K562 (cell line): ENCODE measurements around the gene KCTD16. TPM values are rescaled to one million over a fixed set of nuclear protein-coding genes. Genes with fewer than 3 reads are reported as not detected.

ENCODE experiments used
- ATAC-seq: fragments of 200-7000 bp; cut with Tn5 transposase; 3 replicates; pipeline ENCODE4 v1.9.1; 2020; ENCODE audit warnings: moderate library complexity
- BruUV-seq: library from RNA; stranded (reverse); fragments of 400-500 nt; replicated peaks from 2 replicates; lab custom pipeline; 2021; lab: Mats Ljungman, UMichigan
- CTCF ChIA-PET: fragments of 300-600 bp; formaldehyde crosslinking; extraction: SDS; loops from one replicate; lab custom pipeline; 2021; ENCODE audit warnings: low intra/inter-chr PET ratio; lab: Yijun Ruan, JAX
- POLR2A ChIA-PET: fragments of 300-600, 350-650 bp; sonication (Branson Sonifier 250); formaldehyde crosslinking; extraction: SDS; loops from one replicate; lab custom pipeline; 2021; ENCODE audit warnings: antibody characterized with exemption, inconsistent platforms; lab: Yijun Ruan, JAX
- DNase-seq, 4 experiments: peaks; one replicate each; pipeline versions ENCODE4 v3.0.0 to v3.0.0-alpha.2; 2011 to 2018; ENCODE audit warnings: low spot score in 3 of 4, mixed read lengths in 3 of 4; ENCODE audit errors: extremely low read depth in 1 of 4
- FAIRE-seq: peaks from 2 replicates; lab custom pipeline; 2011; peaks lifted over from hg19 to GRCh38; lab: Jason Lieb, UNC
- H2AFZ ChIP-seq: 2 replicates; pipeline ENCODE4 v1.6.0; 2011; ENCODE audit warnings: low read depth, low read length, control low read depth, inconsistent platforms
- H3K27ac ChIP-seq: fragments of 200-600 bp; 3 replicates; pipeline ENCODE4 v1.8.0; 2011; ENCODE audit warnings: low read depth, mild to moderate bottlenecking, control low read depth, inconsistent platforms, low read length, moderate library complexity, mixed read lengths; ENCODE audit errors: extremely low read depth
- H3K27me3 ChIP-seq, 2 experiments: fragments of 300-600 bp in 1 of 2; 2 replicates in 1 of 2; 3 replicates in 1 of 2; pipeline versions ENCODE4 v1.6.0 to v1.8.0; 2011; ENCODE audit warnings: inconsistent platforms in 2 of 2, low read length in 2 of 2, mild to moderate bottlenecking in 1 of 2, mixed read lengths in 1 of 2, moderate library complexity in 1 of 2; ENCODE audit not compliant: control insufficient read depth in 2 of 2, insufficient read depth in 2 of 2
- H3K36me3 ChIP-seq: fragments of 300-600 bp; 3 replicates; pipeline ENCODE4 v1.8.0; 2011; ENCODE audit warnings: mild to moderate bottlenecking, low read length, inconsistent platforms; ENCODE audit not compliant: control insufficient read depth, insufficient read depth
- H3K4me1 ChIP-seq, 2 experiments: fragments of 200-600 bp in 1 of 2; replicated peaks in 1 of 2; 2 replicates in 1 of 2; 3 replicates in 1 of 2; pipeline versions ENCODE4 v1.5.1 to v1.8.0; 2011; ENCODE audit warnings: inconsistent platforms in 2 of 2, low read length in 2 of 2, mild to moderate bottlenecking in 1 of 2, mixed read lengths in 1 of 2, moderate library complexity in 1 of 2; ENCODE audit not compliant: control insufficient read depth in 2 of 2, insufficient read depth in 2 of 2
- H3K4me2 ChIP-seq: 2 replicates; pipeline ENCODE4 v1.6.1; 2011; ENCODE audit warnings: low read length, control low read depth, inconsistent platforms, mixed read lengths; ENCODE audit not compliant: insufficient read depth
- H3K4me3 ChIP-seq: fragments of 200-600 bp; sonication (generic), shearing (Covaris generic); 2 replicates; pipeline ENCODE4 v1.5.1; 2016; ENCODE audit warnings: control low read depth, inconsistent platforms
- H3K79me2 ChIP-seq: fragments of 200-600 bp; 3 replicates; pipeline ENCODE4 v1.8.0; 2011; ENCODE audit warnings: low read length, inconsistent platforms; ENCODE audit not compliant: control insufficient read depth, insufficient read depth
- H3K9ac ChIP-seq, 2 experiments: 2 replicates each; pipeline versions ENCODE4 v1.6.0 to v1.6.1; 2011; ENCODE audit warnings: low read depth in 2 of 2, low read length in 2 of 2, control low read depth in 1 of 2, inconsistent platforms in 1 of 2, mild to moderate bottlenecking in 1 of 2, mixed read lengths in 1 of 2; ENCODE audit not compliant: insufficient read depth in 1 of 2
- H3K9me1 ChIP-seq: one replicate; pipeline ENCODE4 v1.6.0; 2011; ENCODE audit warnings: inconsistent platforms, mild to moderate bottlenecking, low read length, moderate library complexity; ENCODE audit not compliant: control insufficient read depth, insufficient read depth
- H3K9me3 ChIP-seq: replicated peaks from 2 replicates; pipeline ENCODE4 v1.5.1; 2011; ENCODE audit warnings: low read depth, low read length, inconsistent platforms; ENCODE audit not compliant: control insufficient read depth, insufficient read depth
- H4K20me1 ChIP-seq: replicated peaks from 2 replicates; pipeline ENCODE4 v1.6.1; 2011; ENCODE audit warnings: low read length, inconsistent platforms, mixed read lengths; ENCODE audit not compliant: control insufficient read depth, insufficient read depth
- EZH2 ChIP-seq: IDR thresholded peaks from 2 replicates; pipeline ENCODE4 v1.6.1; 2012; ENCODE audit warnings: low read depth, mild to moderate bottlenecking, inconsistent platforms, low read length, borderline replicate concordance
- MAFK ChIP-seq: IDR thresholded peaks from 2 replicates; pipeline ENCODE4 v1.6.1; 2011; ENCODE audit warnings: low read length, improper control_type of control experiment
- SFPQ ChIP-seq: fragments of 200-400 bp; formaldehyde crosslinking; IDR thresholded peaks from 2 replicates; pipeline ENCODE4 v1.6.1; 2017; ENCODE audit warnings: mild to moderate bottlenecking, low read depth, low read length, moderate library complexity
- SIN3B ChIP-seq: fragments of 450-650 bp; IDR thresholded peaks from 2 replicates; pipeline ENCODE4 v1.6.1; 2017; ENCODE audit warnings: low read depth, mild to moderate bottlenecking, moderate library complexity
- SP2 ChIP-seq: IDR thresholded peaks from 2 replicates; pipeline ENCODE4 v1.6.1; 2011; ENCODE audit warnings: mild to moderate bottlenecking, low read depth, low read length, moderate library complexity; ENCODE audit not compliant: poor library complexity, severe bottlenecking; ENCODE audit errors: extremely low read depth
- SPI1 ChIP-seq: IDR thresholded peaks from 2 replicates; pipeline ENCODE4 v1.6.1; 2011; ENCODE audit warnings: low read depth, low read length, control low read depth, borderline replicate concordance
- SRF ChIP-seq, 2 experiments: fragments of 250-450, 450-650 bp in 1 of 2; sonication (Bioruptor Pico) in 1 of 2; sonication (generic) in 1 of 2; formaldehyde crosslinking; IDR thresholded peaks; 2 replicates each; pipeline versions ENCODE4 v1.5.0 to v1.5.1; 2020 to 2022; ENCODE audit warnings: mild to moderate bottlenecking in 1 of 2, missing genetic modification reagents in 1 of 2
- ZNF41 ChIP-seq: fragments of 250-450 bp; sonication (Bioruptor Pico); conservative IDR thresholded peaks from 2 replicates; pipeline ENCODE4 v1.4.0; 2020; ENCODE audit warnings: mild to moderate bottlenecking
- ZNF655 ChIP-seq: fragments of 250-450 bp; sonication (Bioruptor Pico); IDR thresholded peaks from 2 replicates; pipeline ENCODE4 v1.5.0; 2021
- ZNF668 ChIP-seq: fragments of 250-450 bp; sonication (Bioruptor Pico); IDR thresholded peaks from 2 replicates; pipeline ENCODE4 v1.8.0; 2022; ENCODE audit warnings: mild to moderate bottlenecking, inconsistent platforms
- WGBS: fragments of 100-300 bp; shearing (Covaris generic); methylation state at CpG from one replicate; pipeline ENCODE4 v1.1.6; 2016; ENCODE audit warnings: low coverage, mixed read lengths; ENCODE audit not compliant: insufficient coverage; ENCODE audit errors: missing lambda C conversion rate; 5-methylcytosine and 5-hydroxymethylcytosine counted together
- in situ Hi-C: fragments of 300-500 bp; cut with MboI; formaldehyde crosslinking; loops from 4 replicates; pipeline ENCODE4 v1.15.0; 2018; ENCODE audit warnings: inconsistent platforms, mixed read lengths
- intact Hi-C: fragments of 100-400 bp; cut with micrococcal nuclease; formaldehyde crosslinking; loops from 2 replicates; pipeline ENCODE4 v1.14.2; 2022
- polyA plus RNA-seq, 8 experiments: library from polyadenylated mRNA; depleted of rRNA in 4 of 8; stranded (reverse) in 5 of 8; unstranded in 3 of 8; fragments of >200 nt; fragmentation: Nextera tagmentation in 2 of 8; fragmentation: Illumina TruSeq in 1 of 8; extraction: Ambion mirVana in 2 of 8; extraction: Trizol in 1 of 8; gene quantifications; 2 replicates each; pipeline versions ENCODE4 v1.2.1 to v1.2.3, GENCODE V29; 2011 to 2014; ENCODE audit warnings: inconsistent platforms in 1 of 8, missing spikeins in 1 of 8
- total RNA-seq, 7 experiments: library from RNA; depleted of rRNA in 6 of 7; stranded (reverse); fragments of >200 nt in 6 of 7; fragmentation: Illumina TruSeq in 2 of 7; extraction: Trizol in 2 of 7; gene quantifications; 2 replicates each; pipeline versions ENCODE4 v1.2.1 to v1.2.3, GENCODE V29; 2011 to 2021; ENCODE audit warnings: low replicate concordance in 1 of 7
- TF ChIP-seq, protein P1 (sequence below): fragments of 450-650 bp; formaldehyde crosslinking; IDR thresholded peaks from 2 replicates; pipeline ENCODE4 v1.4.0; 2022; ENCODE audit warnings: missing genetic modification characterization

The KCTD16 gene
- total and polyA plus RNA-seq, 9 of the 15 experiments (the other 6 are each of a cell fraction or from before 2014, with no cell fraction given), result 0.04 TPM; not detected in 8

GRCh38 chr5:144192661-144193060 lies 22.0 kb downstream of the KCTD16 start (continued):
- TF ChIP-seq, protein P1, sequence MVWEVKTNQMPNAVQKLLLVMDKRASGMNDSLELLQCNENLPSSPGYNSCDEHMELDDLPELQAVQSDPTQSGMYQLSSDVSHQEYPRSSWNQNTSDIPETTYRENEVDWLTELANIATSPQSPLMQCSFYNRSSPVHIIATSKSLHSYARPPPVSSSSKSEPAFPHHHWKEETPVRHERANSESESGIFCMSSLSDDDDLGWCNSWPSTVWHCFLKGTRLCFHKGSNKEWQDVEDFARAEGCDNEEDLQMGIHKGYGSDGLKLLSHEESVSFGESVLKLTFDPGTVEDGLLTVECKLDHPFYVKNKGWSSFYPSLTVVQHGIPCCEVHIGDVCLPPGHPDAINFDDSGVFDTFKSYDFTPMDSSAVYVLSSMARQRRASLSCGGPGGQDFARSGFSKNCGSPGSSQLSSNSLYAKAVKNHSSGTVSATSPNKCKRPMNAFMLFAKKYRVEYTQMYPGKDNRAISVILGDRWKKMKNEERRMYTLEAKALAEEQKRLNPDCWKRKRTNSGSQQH (CRISPR knock-in tag), result no peak
- TF ChIP-seq MAFK (no peak), SFPQ (no peak)
- TF ChIP-seq, all 486 proteins: peak for 0

DNA sequence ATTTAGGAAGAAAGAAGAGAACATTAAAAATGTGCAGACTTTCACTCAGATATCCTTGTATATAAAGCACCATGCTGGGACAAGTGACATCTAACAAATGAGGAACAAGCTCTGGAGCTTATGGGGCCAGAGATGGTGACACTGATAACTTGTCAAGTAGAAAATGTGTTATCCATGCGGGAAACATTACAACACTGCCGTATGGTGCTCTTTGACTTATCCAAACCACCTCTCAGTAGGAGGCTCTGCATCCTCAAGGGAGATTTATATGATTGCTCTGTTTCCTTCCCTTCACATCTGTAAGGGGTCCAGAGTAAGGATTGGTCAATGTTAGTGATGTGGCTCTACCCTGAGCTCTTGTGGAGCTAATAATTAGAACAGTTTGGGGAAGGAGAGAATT lies 23.5 kb downstream of the KCTD16 start:
- Histone ChIP-seq H2AFZ (no peak overlapping the region), H3K9me3 (no peaks in the 10 kb centered on the region), H3K79me2 (no peaks in the 10 kb centered on the region), H3K9me1 (no peaks in the 10 kb centered on the region), H3K4me1 (no peaks in the 10 kb centered on the region), H3K9ac (no peak overlapping the region), H3K27me3 (0 out of 5 replicates have a peak, but pooled peaks cover 0 to 3% of the 10 kb centered on the region in 2 experiments), H3K27ac (no peak overlapping the region), H3K36me3 (no peaks in the 10 kb centered on the region), H3K4me2 (no peak overlapping the region), H4K20me1 (no peaks in the 10 kb centered on the region), H3K4me3 (no peak overlapping the region)
- no peak for ATAC-seq
- intact Hi-C loops (no loop called here), in situ Hi-C loops (no loop called here)
- no TSS peak for BruUV-seq
- WGBS, result 5% methylated on average over 2 of the region's 2 CpGs
- ChIA-PET POLR2A (no interaction called here), CTCF (no interaction called here)
- no peak for DNase-seq
- no peak for FAIRE-seq
- TF ChIP-seq ZNF668 (no peak), SRF (CRISPR knock-in tag; IDR thresholded peaks at IDR 0.05) (no peak), ZNF655 (CRISPR knock-in tag) (no peak), SIN3B (no peak), ZNF41 (CRISPR knock-in tag) (no peak), EZH2 (no peak), SP2 (no peak), SPI1 (no peak)
